Measurements from ENCODE around the gene CHID1.

CHID1 gene

GRCh38 chr11:910589-911030, at the start of gene CHID1:
TSS of gene CHID1 (minus strand) at chr11:910810. CDS start at chr11:904816, 5,994 bp downstream.
- DNase-seq = peak; percentile 42 to 44

- no peak for DNase-seq
Measured at GRCh38 chr11:959608-960007, 49.0 kb upstream of the CHID1 start.

GRCh38 chr11:959027-959426, 48.4 kb upstream of the CHID1 start:
- DNase-seq = no peak

- DNase-seq = no peak
Measured at GRCh38 chr11:958101-958500, 47.5 kb upstream of the CHID1 start.

- DNase-seq = no peak
Measured at GRCh38 chr11:957212-957920, 46.8 kb upstream of the CHID1 start.

- no peak for DNase-seq
Measured at GRCh38 chr11:955154-956063, 44.8 kb upstream of the CHID1 start.

GRCh38 chr11:954392-955153, 44.0 kb upstream of the CHID1 start:
- no peak for DNase-seq

- no peak for DNase-seq
Measured at GRCh38 chr11:953512-953911, 42.9 kb upstream of the CHID1 start.

GRCh38 chr11:952406-953385, 42.1 kb upstream of the CHID1 start:
- no peak for DNase-seq

GRCh38 chr11:951507-951906, 40.9 kb upstream of the CHID1 start:
- DNase-seq = no peak

GRCh38 chr11:947744-948143, 37.1 kb upstream of the CHID1 start:
- no peak for DNase-seq

GRCh38 chr11:945986-946385, 35.4 kb upstream of the CHID1 start:
- no peak for DNase-seq

GRCh38 chr11:944711-945470, 34.3 kb upstream of the CHID1 start:
- no peak for DNase-seq

GRCh38 chr11:942823-943222, 32.2 kb upstream of the CHID1 start:
- no peak for DNase-seq

- no peak for DNase-seq
Measured at GRCh38 chr11:940496-941135, 30.0 kb upstream of the CHID1 start.

- DNase-seq = no peak
Measured at GRCh38 chr11:937841-938261, 27.2 kb upstream of the CHID1 start.

- DNase-seq = no peak
Measured at GRCh38 chr11:936199-936598, 25.6 kb upstream of the CHID1 start.

- DNase-seq = no peak
Measured at GRCh38 chr11:934527-934926, 23.9 kb upstream of the CHID1 start.

GRCh38 chr11:933936-934335, 23.3 kb upstream of the CHID1 start:
- no peak for DNase-seq

- no peak for DNase-seq
Measured at GRCh38 chr11:933142-933851, 22.7 kb upstream of the CHID1 start.
